Gastroesophageal sphincter (tissue), 3 donors: ENCODE results near the gene PLG.

Source experiments
- CTCF ChIP-seq, 4 experiments: fragments of 200-600 bp in 2 of 4; fragments of 450-650 bp in 2 of 4; sonication (generic) in 1 of 4; IDR thresholded peaks; one replicate each; pipeline ENCODE4 v1.5.1; 2017 to 2019; ENCODE audit warnings: antibody characterized with exemption in 4 of 4, mild to moderate bottlenecking in 2 of 4, moderate library complexity in 2 of 4
- EP300 ChIP-seq: sonication (generic); formaldehyde crosslinking; IDR thresholded peaks from one replicate; pipeline ENCODE4 v1.6.1; 2017; ENCODE audit warnings: antibody characterized with exemption, mild to moderate bottlenecking
- POLR2A ChIP-seq, 2 donors: fragments of 450-650 bp; IDR thresholded peaks; one replicate each; pipeline ENCODE4 v1.6.1; 2017; ENCODE audit warnings: antibody characterized with exemption in 2 of 2, mild to moderate bottlenecking in 2 of 2, moderate library complexity in 1 of 2
- POLR2AphosphoS5 ChIP-seq: sonication (generic); formaldehyde crosslinking; IDR thresholded peaks from one replicate; pipeline ENCODE4 v1.6.1; 2017; ENCODE audit warnings: antibody characterized with exemption

- TF ChIP-seq CTCF (IDR thresholded peaks at IDR 0.05) (no peak), POLR2AphosphoS5 (no peak), EP300 (no peak), POLR2A (IDR thresholded peaks at IDR 0.05) (no peak)
These were observed 93.7 kb downstream of the PLG start for GRCh38 chr6:160795721-160796120.
